Head of caudate nucleus (tissue), 42 donors: ENCODE measurements around the gene KRT79.
"Not testable (repeated sequence)": the region's sequence is repeated elsewhere in the genome, so short reads cannot be mapped to it uniquely, and the experiment has no call there.

ENCODE experiments used
- DNase-seq, 42 donors: peaks; one replicate each; pipeline versions ENCODE4 v3.0.0 to v3.0.0-alpha.2; 2020 to 2021; ENCODE audit warnings: mixed read lengths in 7 of 42
- intact Hi-C: fragments of 100-400 bp; cut with DNase I; formaldehyde crosslinking; loops from one replicate; pipeline ENCODE4 v1.15.0; 2022

Gene KRT79

DNA sequence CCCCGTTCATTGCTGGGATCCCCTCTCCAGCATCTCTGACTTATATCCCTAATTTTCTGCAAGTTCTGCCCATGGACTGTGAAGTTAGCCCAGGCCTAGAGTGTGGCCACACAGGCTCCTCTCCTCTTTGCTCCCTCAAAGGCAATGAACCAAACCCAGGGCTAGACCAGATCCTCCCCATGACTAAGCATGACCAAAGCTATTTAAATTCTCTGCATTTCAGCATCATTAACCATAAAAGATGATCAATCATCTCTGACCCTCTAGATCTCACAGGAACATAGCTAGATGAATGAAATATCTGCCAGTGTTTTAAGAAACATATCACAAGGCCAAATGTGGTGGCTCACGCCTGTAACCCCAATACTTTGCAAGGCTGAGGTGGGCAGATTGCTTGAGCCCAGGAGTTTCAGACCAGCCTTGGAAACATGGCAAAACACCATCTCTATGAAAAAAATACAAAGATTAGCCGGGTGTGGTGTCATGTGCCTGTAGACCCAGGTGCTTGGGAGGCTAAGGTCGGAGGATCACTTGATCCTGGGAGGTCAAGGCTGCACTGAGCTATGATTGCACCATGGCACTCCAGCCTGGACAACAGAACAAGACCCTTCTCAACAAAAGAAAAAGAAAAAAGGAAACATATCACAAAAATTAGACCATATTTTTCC, 36.0 kb downstream of the KRT79 start:
- no peak for DNase-seq

GRCh38 chr12:52797529-52797894, 36.6 kb downstream of the KRT79 start:
- no peak for DNase-seq
- intact Hi-C loops: no loop called here

More for the DNA sequence above, 36.0 kb downstream of the KRT79 start:
- intact Hi-C loops: no loop called here

- intact Hi-C loops: no loop called here
These were observed 37.1 kb downstream of the KRT79 start for GRCh38 chr12:52796839-52797528.

DNA sequence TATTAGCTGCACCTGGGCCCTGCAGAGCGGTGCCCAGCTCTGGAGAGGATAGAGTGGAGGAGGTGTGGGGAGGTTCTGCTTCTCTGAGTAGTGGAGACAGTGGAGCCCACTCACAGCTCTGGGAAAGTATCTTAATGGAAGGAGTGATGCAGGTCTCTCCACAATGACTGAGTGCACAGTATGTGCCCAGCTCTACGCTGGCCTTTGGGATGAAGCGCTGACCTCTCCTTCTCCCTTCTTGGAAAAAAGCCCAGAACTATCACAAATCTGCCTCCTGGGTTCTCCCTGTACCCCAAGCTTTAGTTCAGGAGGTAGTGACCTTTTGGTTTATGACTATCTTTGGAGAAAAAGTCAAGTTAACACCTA, 37.7 kb downstream of the KRT79 start:
- intact Hi-C loops: no loop called here

More at GRCh38 chr12:52796839-52797528, 37.1 kb downstream of the KRT79 start:
- DNase-seq: no peak

GRCh38 chr12:52795694-52796428, 38.2 kb downstream of the KRT79 start, which contains the start of gene KRT3:
KRT3 (minus strand) TSS chr12:52796117; CDS start chr12:52796042, 75 bp downstream.
- DNase-seq: no peak
- intact Hi-C loops: no loop called here

More for the DNA sequence above, 37.7 kb downstream of the KRT79 start:
- DNase-seq: no peak

- intact Hi-C loops, DNase-seq: not testable (repeated sequence)
These were observed 38.8 kb downstream of the KRT79 start for GRCh38 chr12:52795332-52795674.

DNA sequence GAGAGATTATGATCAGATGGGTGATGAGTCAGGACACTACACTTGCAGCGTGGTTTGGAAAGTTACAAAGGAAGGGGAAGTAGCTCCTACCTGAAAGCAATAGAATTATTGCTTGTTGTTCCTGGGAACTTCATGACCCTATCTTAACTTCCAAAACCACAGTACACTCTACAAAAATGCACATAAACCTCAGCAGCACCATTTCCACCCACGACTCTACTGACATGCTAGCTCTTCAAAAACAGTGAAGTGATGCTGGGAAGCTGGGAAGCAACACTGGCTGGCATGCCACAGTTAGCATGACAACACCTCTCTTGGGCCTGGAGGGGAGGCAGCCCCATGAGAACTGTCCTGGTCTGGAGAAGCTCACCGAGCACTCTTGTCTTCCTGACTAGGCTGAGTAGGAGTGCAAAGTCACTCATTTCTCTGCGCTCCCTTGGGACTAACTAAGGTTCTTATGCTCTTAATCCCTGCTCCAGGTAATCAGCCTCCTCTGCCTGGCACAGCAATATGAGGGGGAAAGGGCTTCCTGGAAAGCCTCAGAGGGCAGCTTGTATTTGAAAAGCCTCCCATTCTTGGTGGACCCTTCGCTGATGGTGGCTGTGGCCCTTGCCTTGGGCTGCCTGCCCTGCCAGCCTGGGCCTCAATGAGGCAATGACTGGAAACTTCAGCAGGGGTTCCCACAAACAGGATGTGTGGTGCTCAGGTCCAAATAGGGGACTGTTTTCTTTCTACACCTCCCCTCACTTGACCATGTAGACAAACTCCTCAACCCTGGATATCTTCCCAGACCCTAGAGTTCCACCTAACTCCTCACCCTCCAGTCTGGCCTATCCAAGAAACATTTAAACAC, 39.4 kb downstream of the KRT79 start:
- DNase-seq: no peak
- intact Hi-C loops: no loop called here

GRCh38 chr12:52792185-52793029, 41.7 kb downstream of the KRT79 start:
- intact Hi-C loops: no loop called here
- DNase-seq: no peak

DNA sequence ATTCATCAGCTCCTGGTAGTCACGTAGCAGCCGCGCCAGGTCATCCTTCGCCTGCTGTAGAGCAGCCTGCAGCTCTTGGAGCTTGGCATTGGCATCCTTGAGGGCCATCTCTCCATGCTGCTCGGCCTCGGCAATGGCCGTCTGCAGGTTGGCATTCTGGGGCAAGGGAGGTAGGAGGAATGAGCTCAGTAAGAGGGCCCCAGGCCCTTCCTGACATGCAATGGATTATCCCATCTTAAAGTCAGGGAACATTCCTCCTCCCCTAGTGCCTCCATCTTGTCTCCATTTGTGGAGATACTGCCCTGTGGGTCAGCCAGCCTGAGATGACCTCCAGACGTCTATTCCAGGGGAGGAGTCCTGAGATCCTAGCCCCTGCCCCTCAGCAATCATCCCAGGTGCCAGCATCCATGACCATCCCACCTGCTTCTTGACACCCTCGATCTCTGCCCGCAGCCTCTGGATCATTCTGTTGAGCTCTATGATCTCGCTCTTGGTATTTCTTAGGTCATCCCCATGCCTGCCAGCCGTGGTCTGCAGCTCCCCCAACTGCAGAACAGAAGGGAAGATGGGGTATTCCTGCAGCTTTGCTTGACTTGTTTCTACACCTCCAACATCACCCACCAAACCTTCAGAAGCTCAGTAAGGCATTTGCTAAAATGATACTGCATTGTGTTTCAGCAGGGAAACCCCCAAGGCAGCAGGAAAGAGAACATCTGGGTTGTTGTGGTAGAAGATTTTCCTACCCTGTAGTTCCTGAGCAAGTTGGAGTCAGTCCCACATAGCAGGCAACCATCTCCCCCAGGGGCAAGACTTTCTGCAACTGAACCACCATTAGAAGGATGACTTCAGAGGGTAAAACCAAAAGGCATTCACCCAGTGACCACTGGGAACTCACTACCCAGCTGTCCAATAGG, 42.6 kb downstream of the KRT79 start:
- no peak for DNase-seq
- intact Hi-C loops: no loop called here

- no peak for DNase-seq
- intact Hi-C loops: no loop called here
These were observed 43.5 kb downstream of the KRT79 start for GRCh38 chr12:52790427-52791270.

GRCh38 chr12:52789637-52790426, 44.3 kb downstream of the KRT79 start:
- DNase-seq: peak in 2 of 42 donors; percentile 12 to 27

GRCh38 chr12:52788876-52789636, 45.1 kb downstream of the KRT79 start:
- DNase-seq: no peak
- intact Hi-C loops: no loop called here

More at GRCh38 chr12:52789637-52790426, 44.3 kb downstream of the KRT79 start:
- intact Hi-C loops: no loop called here

- no peak for DNase-seq
These were observed 45.8 kb downstream of the KRT79 start for GRCh38 chr12:52788192-52788875.

More at GRCh38 chr12:52788192-52788875, 45.8 kb downstream of the KRT79 start:
- intact Hi-C loops: no loop called here
